ENCODE measurements around the gene TBL1XR1.

The TBL1XR1 gene

DNA sequence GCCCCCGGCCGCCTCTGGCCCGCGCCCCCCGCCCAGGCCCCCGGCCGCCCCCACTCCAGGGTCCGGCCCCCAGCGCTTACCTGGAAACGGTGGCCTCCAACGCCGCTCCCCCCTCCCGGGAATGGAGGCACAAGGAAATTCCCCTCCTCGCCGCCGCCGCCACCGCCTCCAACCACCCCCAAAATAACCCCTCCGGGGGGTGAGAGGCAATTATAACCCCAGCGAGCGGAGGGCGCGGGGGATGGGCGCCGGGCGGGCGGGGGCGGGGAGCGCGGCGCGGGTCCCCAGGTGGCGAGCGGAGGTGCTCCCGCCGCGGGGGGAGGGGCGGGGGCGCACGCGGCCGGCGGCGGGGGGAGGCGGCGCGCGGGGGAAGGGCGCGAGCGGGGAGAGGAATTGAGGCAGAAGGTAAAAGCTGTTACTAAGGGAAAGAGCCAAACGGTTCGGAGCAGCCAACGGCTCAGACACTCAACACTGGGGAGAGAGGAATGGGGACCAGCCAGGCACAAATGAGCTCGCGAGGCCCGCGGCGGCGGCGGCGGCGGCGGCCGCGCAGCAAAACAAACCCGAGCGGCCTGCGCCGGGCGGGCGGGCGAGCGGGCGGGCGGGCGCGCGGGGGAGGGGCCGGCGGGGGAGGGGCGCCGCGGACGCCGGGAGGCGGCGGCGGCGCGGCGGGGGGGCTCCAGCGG lies at the start of gene TBL1XR1:
Gene TBL1XR1, minus strand, starts transcription at position 442 of the 686 bp plus-strand sequence. CDS start 132,505 bp downstream, outside the sequence.
- DNase-seq = peak; percentile 93

DNA sequence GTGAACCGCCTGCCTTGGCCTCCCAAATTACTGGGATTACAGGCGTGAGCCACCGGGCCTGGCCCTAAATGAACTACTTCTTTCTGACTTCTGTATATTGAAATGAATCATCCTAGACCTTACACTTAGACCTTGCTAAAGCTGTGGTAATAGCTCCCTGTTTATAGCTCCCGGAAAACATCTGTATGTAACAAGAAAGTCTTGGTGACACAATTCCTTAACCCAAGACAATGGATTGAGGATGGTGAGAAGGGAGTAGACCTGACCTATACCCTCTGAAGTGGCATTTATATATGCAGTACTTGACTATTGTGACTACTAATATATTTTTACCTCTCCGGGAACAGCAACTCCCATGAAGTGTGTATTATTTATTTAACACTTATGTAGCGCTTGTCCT lies 48.0 kb upstream of the TBL1XR1 start:
- DNase-seq = no peak

DNA sequence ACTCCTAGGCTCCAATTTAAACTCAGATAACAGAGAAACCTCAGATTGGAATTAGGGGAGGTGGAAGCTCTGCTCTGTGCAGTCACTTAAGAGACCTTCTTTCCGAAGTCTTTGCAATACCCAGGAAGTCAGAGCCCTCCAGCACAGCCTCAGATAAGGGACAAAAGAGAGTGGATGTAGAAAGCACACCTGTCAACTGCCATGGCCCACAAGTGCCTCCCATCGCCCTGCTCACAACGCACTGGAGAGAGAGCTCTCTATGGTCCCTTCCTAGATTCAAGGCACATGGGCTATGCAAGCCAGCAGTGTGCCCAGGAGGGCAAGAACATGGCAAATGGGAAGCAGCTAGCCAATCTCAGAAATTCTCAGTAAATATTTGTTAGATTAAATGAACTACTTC lies 47.3 kb upstream of the TBL1XR1 start:
- DNase-seq = no peak

DNA sequence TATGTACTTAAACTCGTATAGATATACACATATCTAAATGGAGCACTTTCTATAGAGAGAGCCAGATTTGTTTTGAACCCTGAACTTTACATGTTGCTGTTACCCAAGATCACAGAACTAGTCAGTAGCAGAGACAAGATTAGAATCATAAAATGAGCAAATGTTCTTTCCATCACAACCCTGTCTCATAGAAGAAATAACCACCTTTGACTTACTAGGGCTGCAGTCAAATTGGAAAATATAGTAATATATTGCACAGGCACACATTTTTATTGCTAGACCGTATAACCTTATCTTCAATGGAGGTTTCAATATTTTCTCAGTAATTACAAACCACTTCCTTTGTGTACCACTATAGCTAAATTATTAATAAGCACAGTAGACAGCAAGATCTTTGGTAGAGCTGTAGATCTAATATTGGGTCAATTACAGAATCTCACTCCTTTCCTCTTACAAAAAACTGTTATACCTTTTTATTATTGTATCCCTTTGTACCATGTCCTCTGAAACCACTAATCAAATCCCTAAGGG lies 41.5 kb upstream of the TBL1XR1 start:
- no peak for DNase-seq

DNA sequence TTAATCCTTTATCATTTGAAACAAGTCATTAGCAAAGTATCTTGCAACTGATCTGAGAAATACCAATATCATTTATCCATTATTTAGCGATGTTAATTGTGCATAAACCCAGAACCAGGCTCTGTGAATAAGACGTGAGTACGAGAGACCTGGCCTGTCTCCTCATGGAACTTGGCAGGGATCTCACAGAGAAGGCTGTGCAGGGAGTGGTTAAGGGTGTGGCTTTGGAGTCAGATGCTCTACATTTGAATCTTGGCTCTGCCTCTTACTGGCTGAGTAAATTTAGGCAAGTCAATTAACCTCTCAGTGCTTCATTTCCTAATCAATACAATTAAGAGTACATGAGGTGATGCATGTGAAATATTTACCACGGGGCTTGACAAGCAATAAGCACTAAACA lies 39.9 kb upstream of the TBL1XR1 start:
- DNase-seq = no peak

DNA sequence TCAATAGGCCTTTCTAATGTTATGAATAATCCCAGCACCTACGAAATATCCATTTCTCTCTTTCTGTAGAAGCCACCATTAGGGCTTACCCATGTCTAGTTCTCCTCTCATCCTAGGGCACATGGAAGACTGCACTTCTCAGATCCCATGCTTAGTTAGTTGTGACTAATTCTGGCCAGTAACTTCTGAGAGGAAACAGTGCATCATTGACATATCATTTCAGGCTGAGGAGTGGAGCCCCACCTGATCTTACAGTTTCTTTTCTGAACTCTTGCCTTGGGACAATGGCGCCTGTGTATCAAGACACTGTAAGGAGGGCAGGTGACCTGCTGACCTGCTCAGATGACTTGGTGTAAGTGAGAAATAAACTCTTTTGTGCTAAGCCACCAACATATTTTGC lies 39.4 kb upstream of the TBL1XR1 start:
- no peak for DNase-seq

DNA sequence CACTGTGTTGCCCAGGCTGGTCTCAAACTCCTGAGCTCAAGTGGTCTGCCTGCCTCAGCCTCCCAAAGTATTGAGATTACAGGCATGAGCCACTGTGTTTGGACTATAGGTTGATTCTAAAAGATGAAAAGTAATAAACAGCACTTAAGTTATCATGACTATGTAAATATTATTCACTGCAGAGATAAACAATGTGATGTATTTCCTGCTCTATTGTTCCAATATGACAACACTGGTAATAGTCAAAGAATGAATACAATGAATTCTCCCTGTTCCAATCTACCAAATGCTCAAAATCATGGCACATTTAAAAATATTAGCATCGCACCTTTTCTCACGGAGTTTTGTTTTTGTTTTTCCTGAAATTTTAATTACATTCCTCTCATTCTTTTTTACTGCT lies 36.8 kb upstream of the TBL1XR1 start:
- DNase-seq = no peak

DNA sequence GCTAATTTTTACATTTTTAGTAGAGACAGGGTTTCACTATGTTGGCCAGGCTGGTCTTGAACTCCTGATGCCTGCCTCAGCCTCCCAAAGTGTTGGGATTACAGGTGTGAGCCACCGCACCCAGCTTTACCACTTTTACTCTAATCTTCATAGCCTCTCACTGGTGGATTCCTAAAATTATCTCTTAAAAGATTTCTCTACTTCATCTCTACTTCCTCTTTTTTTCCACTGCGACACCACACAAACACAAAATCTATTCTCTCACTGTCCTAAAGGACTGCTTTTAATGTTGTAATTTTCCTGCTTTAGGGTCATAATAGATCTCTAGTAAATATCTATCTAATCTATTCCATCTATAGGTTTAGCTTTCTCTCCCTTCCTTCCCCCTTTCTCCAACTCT lies 34.0 kb upstream of the TBL1XR1 start:
- no peak for DNase-seq

DNA sequence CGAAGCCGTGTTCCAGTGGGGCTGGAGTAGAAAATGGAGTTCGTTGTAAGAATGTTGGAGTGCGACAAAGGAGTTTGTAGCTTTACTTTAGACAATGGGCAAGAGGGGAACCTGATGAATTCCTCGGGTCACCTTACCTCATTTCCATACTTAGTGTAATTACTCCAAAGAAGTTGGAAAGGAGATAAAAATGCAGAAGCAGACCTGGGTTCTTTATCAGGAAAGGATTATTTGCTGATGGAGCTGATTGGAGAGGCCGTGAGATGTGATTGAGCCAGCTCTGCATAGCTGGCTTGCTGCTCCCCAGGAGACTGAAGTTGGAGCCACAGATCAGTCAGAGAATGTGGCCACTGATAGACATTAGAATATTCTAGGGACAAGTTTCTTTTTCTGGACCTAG lies 33.4 kb upstream of the TBL1XR1 start:
- no peak for DNase-seq

DNA sequence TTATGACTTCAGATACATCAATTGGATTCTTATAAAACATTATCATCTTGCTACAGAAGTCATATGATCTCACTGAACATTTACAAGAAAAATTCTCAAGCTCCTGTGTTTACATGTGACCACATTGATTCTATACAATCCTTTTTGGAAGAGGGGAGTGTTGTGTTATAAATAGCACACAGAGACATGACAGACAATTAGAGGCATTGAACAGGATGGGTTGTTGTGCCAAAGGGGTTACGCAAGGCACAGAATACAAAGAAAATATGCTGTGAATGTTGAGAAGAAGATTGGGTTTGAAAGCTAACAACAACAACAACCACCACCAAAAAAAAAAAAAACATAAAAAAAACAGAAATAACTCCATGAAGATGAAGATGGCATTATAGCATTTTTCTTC lies 32.5 kb upstream of the TBL1XR1 start:
- DNase-seq = no peak

DNA sequence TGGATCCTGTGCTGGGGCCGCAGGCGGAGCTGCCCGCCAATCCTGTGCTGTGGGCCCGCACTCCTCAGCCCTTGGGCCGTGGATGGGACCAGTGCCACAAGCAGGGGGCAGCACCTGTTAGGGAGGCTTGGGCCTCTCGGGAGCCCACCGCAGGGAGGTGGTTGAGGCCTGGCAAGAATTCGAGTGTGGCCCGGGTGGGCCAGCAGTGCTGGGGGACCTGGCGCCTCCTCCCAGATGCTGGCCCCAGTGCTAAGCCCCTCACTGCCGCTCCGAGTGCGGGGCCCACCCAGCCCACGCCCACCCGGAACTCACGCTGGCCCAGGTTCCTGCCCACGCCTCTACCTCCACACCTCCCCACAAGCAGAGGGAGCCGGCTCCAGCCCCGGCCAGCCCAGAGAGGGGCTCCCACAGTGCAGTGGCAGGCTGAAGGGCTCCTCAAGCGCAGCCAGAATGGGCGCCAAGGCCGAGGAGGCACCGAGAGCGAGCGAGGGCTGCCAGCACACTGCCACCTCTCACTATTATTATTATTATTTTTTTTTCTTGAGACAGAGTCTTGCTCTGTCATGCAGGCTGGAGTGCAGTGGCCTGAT lies 31.4 kb upstream of the TBL1XR1 start:
- no peak for DNase-seq

DNA sequence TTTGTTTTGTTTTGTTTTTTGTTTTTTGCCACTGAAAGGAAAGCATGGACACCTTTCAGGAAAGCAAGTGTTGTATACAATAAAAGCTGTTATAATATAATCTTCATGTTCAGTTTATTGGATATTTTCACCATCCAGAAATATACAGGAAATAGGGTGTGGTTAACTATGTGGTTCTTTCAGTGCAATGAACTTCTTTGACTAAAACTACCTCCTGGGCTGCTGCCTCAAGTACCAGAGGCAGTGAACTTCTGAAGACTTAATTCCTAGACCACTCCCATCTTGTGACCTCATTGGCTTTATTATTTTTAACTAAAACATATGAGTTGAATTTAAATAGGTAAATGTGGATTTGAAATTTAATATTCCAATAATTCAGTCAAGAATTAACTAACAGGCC lies 27.1 kb upstream of the TBL1XR1 start:
- DNase-seq = no peak

DNA sequence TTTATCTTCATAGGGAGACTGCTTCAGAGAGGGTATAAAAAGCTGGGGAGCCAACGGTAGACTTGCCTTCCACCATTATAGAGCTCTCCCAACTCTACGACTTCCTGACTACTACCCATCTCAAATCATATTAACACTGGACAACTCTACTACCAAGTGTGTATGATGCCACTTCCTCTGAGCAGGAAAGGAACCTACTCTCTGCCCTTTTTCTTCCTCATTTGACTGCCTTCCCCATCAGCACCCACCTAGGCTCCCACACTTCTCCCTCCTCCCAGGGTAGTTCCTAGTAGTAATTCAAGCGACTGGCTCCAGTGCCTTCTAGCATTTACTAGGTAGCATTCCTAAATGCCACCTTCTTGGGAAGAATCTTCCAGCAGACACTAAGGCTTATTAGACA lies 24.5 kb upstream of the TBL1XR1 start:
- DNase-seq = no peak

DNA sequence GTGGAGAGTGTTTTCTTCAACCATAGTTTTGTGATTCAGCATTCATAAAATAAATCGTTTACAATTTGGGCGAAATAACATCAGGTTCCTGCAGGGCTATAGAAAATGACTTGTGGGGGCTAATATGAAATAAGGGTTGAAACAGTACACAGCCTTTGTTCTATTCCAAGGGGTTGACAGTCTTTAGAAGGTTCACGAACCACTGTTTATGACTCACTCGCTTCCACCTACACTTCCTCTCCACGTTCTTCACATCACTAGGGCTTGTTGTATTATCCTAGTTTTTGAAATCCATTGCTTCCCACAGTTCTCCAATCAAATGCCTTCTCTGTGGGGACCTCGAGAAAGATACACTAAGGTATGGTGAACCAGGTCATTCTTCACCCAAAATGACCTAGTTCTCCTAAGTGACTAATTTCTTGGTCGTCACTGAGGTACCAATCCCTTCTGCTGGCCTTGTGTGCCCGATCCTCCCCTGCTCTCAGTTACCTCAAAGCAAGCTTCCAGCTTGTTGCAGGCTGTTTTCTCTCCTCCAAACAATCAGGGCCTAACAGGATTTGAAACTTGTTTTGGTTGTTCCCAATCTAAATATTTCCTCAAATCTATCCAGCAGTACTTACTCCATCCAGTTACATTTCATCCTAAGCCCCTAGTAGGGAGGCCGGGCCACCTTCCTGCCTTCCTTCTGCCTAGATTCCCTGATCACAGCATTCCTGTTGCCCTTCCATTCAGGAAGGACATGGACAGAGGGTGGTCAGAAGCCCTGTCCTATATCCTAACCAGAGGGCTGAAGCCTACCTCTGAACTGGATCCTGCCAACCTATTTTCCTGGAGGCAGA lies 23.1 kb upstream of the TBL1XR1 start:
- no peak for DNase-seq

DNA sequence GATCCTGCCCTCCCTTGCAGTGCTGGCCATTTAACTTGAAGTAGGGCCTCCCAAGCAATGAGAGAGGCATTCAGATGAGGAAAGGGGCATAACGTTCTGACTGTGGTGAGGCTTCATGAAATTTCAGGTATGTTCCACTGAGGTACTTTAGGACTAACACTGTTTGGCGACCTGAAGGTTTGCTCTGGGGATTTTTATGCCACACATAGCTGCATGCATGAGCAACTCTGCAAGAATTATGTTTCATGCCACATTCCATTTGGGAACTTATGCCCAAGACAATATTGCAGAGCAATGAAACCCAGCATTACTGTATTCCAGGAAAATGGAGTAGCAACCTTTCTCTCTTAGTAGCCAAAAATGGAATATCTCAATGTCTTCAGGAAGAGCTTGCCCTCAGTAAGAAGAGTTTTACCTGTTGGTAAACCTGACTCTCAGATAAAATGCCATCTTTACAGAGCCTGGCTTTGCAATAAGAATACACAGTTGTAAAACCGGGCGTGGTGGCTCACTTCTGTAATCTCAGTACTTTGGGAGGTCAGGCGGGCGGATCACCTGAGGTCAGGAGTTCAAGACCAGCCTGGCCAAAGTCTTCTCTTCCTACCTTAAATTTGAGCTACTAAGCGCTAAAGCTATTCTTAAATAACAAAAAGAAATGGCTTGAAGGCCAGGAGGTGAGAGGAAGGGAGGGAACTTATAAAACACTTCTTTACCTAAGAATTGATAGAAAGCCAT lies 16.7 kb upstream of the TBL1XR1 start:
- DNase-seq = no peak

DNA sequence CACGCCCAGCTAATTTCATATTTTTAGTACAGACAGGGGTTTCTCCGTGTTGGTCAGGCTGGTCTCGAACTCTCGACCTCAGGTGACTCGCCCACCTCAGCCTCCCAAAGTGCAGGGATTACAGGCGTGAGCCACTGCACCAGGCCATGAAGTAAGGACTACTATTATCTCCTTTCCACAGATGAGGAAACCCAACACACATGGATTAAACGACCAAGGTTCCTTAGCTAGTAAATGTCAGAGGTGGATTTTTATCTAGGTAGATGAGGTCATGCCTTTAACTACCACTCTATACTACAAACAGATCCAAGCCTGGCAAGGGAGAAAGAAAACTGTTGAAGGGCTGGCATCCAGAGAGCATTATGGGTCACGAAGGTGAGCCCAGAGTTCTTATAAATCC lies 15.5 kb upstream of the TBL1XR1 start:
- no peak for DNase-seq

DNA sequence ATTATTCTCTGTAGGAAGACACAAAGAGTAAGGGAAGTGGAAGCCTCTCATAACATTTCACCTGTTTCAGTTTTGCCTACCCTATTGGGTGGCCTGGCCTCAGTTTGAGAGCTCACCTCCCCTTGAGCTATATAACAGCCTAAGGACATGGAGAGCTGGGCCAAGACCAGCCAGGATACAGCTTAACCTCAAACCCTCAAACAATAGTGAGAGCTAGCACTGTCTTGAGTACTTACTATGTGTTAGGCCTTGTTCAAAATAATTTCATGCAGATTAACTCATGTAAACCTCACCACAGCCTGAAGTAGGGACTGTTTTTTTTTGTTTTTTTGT lies 15.0 kb upstream of the TBL1XR1 start:
- DNase-seq = no peak

DNA sequence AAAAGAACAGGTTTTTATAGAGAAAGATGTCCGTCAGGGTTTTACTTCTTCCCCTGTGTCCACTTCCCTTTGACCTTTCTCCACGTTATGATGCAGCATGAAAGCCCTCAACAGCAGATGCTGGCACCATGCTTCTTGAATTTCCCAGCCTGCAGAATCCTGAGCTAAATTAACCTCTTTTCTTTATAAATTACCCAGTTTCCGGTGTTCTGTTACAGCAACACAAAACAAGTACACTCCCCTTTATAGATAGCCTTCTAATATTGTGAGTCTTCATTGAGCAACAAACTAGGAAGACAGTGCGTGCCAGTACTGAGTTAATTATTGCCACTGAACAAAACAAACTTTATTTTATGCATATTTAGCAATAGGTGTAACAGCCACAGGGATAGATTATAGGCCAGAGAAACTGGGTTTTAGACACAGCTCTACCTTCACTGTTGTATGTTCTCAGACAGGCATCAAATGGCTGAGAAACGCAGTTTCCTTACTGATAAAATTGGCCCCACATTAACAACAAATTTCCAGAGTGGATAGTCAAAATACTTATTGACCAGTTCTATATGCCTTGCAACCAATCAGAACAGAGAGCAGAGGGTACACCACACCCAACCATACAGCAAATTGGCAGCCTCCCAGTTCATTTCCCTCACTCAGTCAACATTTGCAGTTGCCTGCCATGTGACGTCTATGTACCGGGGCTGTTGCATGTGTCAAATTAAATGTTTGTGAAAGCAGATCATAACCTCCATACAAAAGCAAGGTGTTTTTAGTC lies 14.4 kb upstream of the TBL1XR1 start:
- no peak for DNase-seq

DNA sequence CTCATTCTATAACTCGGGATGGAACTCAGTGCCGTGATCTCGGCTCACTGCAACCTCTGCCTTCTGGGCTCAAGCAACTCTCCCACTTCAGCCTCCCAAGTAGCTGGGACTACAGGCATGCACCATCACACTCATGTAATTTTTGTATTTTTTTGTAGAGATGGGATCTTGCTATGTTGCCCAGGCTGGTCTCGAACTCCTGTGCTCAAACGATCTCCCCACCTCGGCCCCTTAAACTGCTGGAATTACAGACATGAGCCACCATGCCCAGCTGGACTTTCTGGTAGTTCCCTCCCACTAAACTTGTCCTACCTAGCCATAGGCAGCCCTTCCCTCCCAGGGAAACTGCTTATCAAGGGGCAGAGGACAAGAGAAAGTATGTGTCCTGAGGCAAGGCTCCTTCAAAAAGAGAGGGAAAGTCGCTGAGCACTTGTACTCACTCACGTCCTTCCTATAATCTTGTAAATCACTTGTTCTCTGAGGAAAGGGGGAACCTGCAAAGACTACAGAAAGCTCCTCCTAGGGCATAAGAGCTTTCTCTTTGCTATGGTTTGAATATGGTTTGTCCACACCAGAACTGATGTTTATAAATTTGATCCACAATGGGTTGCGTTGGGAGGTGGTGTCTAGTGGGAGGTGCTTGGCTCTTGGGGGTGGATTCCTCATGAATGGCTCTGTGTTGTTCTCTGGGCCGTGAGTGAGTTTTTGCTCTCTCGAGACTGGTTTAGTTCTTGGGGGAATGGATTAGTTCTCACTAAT lies 13.6 kb upstream of the TBL1XR1 start:
- no peak for DNase-seq

DNA sequence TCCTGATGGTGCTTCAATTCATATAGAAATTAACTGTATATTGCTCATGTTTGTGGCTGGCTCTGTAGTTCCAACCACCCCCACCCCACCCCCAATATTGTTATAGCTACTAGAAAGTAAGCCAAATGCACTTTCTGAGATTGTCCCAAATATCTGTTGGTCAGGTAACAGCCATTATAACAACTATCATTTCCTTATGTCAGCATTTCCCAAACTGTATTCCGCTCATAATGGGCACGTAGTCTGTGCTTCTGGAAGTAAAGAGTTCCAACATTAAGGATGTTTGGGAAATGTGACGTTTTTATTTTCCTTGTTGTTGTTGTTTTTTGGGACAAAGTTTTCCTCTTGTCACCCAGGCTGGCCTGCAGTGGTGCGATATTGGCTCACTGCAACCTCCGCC lies 12.2 kb upstream of the TBL1XR1 start:
- DNase-seq = no peak

DNA sequence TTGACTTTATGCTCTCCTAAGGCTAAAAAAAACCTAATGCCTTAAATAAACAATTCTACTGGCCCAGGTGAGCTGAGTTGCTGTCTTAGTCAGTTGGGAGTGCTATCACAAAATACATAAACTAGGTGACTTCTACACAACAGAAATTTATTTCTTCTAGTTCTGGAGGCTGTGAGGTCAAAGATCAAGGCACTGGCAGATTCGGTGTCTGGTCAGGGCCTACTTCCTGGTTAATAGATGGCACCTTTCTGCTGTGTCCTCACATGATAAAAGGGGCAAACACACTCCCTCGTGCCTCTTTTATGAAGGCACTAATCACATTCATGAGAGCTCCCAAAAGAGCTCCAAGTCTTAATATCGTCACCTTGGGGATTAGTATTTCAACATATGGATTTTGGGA lies 11.5 kb upstream of the TBL1XR1 start:
- peak; percentile 54 for DNase-seq

DNA sequence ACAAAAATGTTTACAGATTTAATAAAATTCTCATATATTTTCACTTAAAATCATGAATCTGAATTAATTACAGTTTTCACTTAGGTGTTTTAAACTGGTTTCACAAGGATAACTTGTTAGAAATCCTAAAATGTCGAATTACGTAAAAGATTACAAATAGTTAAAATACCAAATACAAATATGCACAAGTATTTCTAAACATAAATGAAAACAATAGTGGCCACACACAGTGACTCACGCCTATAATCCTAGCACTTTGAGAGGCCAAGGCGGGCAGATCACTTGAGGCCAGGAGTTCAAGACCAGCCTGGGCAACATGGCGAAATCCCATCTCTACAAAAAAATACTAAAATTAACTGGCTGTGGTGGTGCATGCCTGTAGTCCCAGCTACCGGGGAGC lies 10.9 kb upstream of the TBL1XR1 start:
- no peak for DNase-seq

Measured in NCI-H524 treated with DMSO at 0.1 percent for 48 hours (cell line).